ENCODE data around the gene GRHPR.
"Not testable (repeated sequence)": the region's sequence is repeated elsewhere in the genome, so short reads cannot be mapped to it uniquely, and the experiment has no call there.

The GRHPR gene

DNA sequence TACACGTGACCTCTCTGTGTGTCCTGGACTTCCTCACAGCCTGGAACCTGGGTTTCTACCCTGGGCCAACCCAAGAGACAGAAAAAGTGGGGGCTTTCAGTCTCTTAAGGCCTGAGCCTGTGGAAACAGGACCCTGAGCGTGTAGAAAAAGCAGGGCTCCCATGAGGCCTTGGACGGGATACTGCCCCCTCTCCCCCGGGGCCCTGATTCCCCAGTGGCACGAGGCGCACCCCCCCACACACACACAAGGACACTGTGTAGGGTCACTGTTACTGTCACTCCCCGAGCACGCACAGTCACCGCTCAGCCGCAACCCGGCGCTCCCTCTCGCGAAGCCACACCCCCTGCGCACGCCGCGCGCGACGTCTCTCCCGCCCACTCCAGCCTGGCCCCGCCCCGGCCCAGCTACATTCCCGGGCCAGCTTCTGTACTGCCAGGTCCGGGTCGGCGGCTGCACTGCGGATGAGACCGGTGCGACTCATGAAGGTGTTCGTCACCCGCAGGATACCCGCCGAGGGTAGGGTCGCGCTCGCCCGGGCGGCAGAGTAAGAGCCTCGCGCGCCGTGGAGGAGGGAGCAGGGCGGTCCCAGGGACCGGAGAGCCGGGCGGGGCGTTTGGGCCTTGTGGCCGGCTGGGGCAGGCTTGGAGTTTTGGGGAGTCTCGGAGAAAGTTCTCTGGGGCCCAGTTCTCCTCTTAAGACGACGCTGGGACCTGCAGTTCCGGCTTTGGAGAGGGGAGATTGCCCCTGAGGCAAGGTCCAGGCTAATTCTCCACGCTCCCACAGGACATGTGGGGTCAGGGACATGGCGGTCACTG, at the start of gene GRHPR:
TSS of gene GRHPR (plus strand) at position 408 of the 816 bp plus-strand sequence. CDS start at position 463, 55 bp downstream.
- peak; percentile 31 for DNase-seq (ENCODE audit: low read depth)

DNA sequence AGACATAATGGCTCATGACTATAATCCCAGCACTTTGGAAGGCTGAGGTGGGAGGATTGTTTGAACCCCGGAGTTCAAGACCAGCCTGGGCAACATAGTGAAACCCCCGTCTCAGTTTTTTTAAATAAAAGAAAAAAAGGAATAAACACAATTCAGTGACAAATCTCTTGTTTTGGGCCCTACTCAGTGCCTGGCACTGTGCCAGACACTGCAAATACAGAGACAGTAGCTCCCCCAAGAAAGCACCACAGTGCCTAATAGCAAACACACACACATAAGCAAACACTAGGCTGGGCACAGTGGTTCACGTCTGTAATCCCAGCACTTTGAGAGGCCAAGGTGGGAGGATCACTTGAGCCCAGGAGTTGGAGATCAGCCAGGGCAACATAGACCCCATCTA, 49.7 kb upstream of the GRHPR start:
- no peak for DNase-seq (ENCODE audit: low read depth)

- no peak for DNase-seq (ENCODE audit: low read depth)
Measured at GRCh38 chr9:37373621-37374020, 48.9 kb upstream of the GRHPR start.

DNA sequence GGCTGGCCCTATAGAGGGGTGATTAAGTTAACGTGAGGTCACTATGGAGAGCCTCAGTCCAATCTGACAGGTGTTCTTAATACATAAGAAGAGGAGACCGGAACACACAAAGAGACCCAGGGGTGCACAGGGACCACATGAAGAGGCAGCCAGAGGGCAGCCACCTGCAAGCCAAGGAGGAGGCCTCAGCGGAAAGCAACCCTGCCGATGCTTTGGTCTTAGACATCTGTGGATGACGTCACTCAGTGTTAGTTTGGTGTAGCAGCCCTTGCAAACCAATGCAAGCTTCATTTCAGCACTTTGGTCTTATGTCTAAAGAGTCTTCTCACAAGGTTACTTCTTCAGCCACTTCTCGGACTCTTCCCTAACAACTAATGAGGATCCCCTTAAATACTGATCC, 47.6 kb upstream of the GRHPR start:
- no peak for DNase-seq (ENCODE audit: low read depth)

DNA sequence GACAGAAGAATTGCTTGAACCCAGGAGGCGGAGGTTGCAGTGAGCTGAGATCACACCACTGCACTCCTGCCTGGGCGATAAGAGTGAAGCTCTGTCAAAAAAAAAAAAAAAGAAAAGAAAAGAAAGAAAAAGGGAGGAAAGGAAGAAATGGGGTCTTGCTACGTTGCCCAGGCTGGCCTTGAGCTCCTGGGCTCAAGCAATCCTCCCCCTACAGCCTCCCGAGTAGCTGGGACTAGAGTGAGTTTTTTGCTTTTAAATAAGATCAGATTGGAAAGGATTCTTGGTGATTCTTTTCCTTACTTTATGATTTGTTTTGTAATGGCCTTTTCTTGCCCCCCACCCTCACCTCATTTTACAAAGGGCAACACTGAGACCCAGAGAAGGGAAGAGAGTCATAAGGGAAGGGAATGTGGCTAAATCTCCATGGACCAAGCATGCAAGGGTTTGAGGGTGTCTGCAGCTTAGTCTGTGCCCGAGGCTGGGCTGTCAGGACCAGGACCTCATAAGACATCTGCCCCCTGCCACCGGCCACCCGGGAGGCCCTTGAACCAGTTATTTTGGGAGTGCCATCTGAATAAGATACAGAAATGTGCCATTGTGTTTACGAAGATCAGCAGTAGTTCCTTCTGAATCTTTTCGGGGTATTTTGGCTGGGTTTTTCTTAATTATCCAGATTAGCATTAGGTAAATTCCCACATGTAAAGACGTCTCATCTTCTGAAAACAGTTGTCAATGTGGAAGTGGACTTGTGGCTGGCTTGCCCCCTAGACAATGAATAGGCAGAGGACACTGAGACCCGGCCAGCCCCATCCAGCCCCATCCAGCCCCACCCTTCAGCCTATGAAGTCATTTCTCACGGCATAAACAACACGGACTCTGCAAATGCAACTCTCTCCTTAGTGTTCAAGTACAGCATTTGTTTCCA, 44.5 kb upstream of the GRHPR start:
- no peak for DNase-seq (ENCODE audit: low read depth)

- DNase-seq (ENCODE audit: low read depth): no peak
Measured at GRCh38 chr9:37378613-37379004, 43.9 kb upstream of the GRHPR start.

DNA sequence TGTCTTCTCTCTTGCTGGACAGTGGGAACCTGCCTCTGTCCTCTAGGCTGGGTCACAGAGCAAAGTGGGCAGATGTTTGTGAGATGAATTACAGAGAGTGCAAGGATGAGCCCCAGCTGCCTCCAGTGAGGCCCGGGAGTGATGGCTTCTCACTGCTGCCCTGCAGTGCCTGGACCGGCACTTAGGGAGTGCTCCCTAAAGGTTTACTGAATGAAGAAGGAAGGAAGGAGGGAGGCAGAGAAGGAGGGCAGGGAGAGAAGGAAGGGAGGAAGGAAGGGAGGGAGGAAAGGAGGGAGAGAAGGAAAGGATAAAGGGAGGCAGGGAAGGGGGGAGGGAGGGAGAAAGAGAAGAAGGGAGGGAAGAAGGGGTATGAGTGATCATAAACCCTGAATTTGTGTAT, 42.7 kb upstream of the GRHPR start:
- no peak for DNase-seq (ENCODE audit: low read depth)

GRCh38 chr9:37380570-37380969, 41.9 kb upstream of the GRHPR start:
- DNase-seq (ENCODE audit: low read depth): no peak

DNA sequence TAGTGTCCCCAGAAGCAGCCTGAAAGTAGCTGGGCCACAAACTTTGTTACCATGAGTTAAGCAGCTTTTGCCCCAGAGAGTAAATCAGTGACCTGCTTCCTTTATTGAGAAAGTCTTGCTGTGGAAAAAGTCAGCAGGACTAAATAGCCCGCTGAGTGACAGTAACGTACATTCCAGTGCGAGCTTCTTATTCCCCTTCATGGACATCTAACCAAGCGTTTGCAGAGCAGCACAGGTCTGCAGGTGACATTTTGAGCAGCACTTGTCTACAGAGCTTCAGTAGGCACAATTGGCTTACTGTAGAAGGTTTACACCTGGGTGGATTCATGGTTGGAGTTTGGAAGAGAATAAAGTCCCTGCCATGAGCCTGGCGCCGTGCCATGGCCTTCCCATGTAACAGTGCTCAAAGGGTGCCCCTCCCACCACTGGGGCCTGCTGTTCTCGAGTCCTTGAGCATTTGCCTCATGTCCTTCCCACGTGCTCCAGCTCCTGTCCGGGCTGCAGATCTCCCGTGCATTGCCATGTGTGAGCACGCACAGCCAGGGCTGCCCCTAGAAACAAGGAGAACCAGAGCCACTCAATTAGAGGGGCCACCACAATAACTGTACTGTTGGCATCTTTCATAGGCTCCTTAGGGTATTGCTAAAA, 41.3 kb upstream of the GRHPR start:
- no peak for DNase-seq (ENCODE audit: low read depth)

GRCh38 chr9:37382161-37382981, 40.1 kb upstream of the GRHPR start:
- DNase-seq (ENCODE audit: low read depth): no peak

DNA sequence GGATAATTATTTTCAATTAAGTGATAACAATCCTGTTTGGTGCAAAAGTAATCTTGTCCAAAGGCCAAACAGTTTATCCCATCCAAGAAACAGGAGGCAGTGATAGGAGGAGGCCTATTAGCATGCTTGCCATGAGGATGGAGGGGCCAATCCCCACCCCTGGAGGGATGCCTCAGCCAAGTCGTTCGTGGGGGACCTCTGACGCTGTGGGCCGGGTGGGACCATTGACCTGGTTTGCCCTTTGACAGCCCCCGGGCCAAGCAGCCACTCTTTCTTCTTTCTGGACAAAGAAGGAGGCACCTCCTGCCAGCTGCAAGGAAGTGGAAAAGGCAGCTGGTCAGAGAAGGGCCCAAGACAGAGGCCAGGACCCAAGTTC, 39.5 kb upstream of the GRHPR start:
- no peak for DNase-seq (ENCODE audit: low read depth)

DNA sequence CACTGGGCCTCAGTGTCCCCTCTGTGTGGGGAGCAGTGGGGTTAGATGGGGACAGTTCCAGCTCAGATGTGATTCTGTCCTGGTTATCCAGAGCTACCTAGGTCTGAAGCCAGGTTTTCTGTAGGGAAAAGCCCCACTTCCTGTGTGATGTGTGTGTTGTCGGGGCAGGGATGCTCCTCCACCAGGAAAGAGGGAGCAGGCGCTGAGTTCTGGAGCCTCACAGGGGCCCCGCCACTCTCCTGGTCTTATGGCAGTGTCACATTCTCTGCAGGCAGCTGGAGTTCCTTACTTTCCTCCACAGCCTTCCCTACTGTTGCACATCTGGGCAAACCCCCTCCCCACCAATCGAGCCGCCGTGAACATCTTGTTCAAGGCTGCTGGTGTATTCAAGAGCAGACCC, 39.1 kb upstream of the GRHPR start:
- DNase-seq (ENCODE audit: low read depth): no peak

DNA sequence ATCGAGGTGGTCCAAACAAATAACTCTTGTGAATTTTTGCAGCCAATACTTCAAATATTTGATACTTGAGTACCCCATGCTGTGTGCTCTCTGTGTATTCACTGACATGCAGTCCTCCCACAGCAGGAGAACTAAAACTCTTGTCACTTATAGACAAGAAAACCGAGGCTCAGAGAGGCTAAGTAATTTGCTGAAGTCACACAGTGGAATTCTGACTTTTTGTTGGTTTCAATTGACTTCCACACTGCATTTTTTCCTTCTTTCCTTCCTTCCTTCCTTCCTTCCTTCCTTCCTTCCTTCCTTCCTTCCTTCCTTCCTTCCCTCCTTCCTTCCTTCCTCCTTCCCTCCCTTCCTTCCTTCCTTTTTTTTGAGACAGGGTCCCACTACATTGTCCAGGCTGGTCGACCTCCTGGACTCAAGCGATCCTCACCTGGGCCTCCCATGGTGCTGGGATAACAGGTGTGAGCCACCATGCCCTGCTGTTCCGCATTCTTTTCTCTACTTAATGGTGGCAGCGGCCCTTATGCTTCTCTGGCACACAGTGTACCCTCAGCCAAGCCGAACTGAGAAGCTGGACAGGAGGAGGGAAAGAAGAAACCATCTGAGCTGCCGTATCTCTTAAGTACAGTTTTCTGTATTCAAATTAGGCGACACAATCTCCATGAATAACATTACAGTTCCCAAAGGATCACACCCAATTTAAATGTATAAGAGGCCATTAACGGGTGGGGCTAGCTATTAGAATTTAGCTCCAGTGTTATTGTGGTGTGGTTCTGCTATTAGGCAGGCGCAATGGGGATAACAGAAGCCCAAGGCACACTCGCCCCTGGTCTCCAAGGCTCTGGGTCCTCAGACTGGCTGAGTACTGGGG, 38.4 kb upstream of the GRHPR start:
- no peak for DNase-seq (ENCODE audit: low read depth)

- no peak for DNase-seq (ENCODE audit: low read depth)
Measured at GRCh38 chr9:37385286-37385685, 37.2 kb upstream of the GRHPR start.

- no peak for DNase-seq (ENCODE audit: low read depth)
Measured at GRCh38 chr9:37386988-37387387, 35.5 kb upstream of the GRHPR start.

DNA sequence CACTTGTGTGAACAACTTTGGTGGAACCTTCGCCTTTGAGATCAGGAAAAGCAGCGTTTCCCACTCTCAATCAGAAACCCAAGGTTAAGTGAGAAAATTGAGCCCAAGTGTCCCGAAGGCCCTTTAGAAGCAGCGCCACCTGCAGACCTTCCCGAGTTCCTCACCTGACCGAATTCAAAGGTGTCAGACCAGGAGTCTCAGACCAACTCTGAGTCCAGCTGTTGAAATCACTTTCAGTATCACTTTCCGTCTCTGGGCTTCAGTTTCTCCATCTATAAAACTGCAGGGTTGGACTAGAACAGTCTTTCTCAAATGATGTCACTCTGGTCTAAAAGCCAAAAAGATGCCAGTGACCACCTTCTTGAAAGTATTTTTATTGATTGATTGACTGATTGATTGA, 31.7 kb upstream of the GRHPR start:
- no peak for DNase-seq (ENCODE audit: low read depth)

GRCh38 chr9:37392272-37392671, 30.2 kb upstream of the GRHPR start:
- DNase-seq (ENCODE audit: low read depth): no peak

DNA sequence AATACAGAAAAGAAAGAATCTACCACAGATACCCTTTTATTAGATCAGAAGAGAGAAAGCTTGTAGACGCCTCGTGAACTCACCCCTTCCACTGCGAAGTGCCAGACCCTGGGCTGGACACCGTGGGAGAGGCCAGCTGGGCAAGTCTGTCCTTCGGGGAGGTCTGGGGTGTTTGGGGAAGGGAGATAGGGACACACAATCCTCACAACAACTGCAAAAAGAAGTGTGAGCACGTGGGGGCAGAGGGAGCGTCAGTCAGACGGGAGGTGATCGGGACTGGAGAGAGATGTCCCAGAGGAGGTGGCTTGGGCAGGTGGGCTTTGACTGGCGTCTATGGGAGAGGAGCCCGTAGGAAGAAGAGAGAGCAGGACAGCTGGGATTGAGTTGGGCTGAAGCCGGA, 27.3 kb upstream of the GRHPR start:
- DNase-seq (ENCODE audit: low read depth): no peak

DNA sequence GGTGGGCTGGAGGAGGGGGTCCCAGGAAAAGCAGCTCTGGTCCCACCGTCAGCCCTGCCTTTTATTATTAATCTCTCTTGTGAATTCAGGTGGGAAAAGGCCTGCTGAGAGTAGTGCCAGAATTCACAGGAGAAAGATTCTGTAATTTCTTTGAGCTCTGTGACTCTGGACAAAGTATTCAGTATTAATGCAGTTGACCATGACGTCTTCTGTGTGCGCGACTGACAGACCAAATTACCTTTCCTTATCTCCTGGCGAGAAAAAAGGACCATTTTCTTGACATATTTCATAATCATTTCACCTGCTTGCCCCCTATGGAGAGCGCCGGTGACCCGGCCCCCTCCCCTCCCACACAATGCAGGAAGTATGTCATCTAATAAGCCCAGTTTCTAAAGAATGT, 26.8 kb upstream of the GRHPR start:
- no peak for DNase-seq (ENCODE audit: low read depth)

DNA sequence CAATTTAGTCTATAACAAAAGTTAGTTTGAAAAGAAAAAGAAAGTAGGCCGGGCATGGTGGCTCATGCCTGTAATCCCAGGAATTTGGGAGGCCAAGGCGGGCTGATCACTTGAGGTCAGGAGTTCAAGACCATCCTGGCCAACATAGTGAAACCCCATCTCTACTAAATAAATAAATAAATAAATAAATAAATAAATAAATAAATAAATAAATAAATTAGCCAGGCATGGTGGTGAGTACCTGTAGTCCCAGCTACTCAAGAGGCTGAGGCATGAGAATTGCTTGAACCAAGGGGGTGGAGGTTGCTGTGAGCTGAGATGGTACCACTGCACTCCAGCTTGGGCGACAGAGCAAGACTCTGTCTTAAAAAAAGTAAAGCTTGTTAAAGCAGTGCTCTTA, 24.5 kb upstream of the GRHPR start:
- not testable (repeated sequence) for DNase-seq (ENCODE audit: low read depth)

All from GM04503 (cell line).